ENCODE results near the gene MAPT. TPM values are rescaled to one million over a fixed set of nuclear protein-coding genes. Genes with fewer than 3 reads are reported as not detected.

MAPT gene
- total and polyA plus RNA-seq, 2 experiments from 2014 or later = 0.37 to 0.71 TPM

- Histone ChIP-seq H3K36me3 (replicated peaks; ENCODE audit: insufficient read depth, low read depth) (no peaks in the 10 kb centered on the region), H3K27me3 (no peaks in the 10 kb centered on the region), H2AFZ (no peak overlapping the region), H4K20me1 (ENCODE audit: insufficient read depth, poor library complexity, severe bottlenecking) (peaks cover 53% of the 10 kb centered on the region), H3K4me3 (no peak overlapping the region), H3K27ac (no peak overlapping the region), H3K4me1 (ENCODE audit: insufficient read depth) (peaks cover 11% of the 10 kb centered on the region), H3K79me2 (peaks cover 91% of the 10 kb centered on the region), H3K4me2 (no peak overlapping the region), H3K9me3 (ENCODE audit: low read depth) (no peaks in the 10 kb centered on the region), H3K9me2 (replicated peaks; ENCODE audit: insufficient read depth) (no peaks in the 10 kb centered on the region)
- TF ChIP-seq EZH2 (IDR thresholded peaks at IDR 0.05; ENCODE audit: borderline replicate concordance) (no peak), EZH2phosphoT487 (IDR thresholded peaks at IDR 0.05; ENCODE audit: low read depth, severe bottlenecking, unreplicated experiment) (no peak)
- TF ChIP-seq, protein P1, sequence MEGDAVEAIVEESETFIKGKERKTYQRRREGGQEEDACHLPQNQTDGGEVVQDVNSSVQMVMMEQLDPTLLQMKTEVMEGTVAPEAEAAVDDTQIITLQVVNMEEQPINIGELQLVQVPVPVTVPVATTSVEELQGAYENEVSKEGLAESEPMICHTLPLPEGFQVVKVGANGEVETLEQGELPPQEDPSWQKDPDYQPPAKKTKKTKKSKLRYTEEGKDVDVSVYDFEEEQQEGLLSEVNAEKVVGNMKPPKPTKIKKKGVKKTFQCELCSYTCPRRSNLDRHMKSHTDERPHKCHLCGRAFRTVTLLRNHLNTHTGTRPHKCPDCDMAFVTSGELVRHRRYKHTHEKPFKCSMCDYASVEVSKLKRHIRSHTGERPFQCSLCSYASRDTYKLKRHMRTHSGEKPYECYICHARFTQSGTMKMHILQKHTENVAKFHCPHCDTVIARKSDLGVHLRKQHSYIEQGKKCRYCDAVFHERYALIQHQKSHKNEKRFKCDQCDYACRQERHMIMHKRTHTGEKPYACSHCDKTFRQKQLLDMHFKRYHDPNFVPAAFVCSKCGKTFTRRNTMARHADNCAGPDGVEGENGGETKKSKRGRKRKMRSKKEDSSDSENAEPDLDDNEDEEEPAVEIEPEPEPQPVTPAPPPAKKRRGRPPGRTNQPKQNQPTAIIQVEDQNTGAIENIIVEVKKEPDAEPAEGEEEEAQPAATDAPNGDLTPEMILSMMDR (IDR thresholded peaks at IDR 0.05; ENCODE audit: poor library complexity) = no peak
- DNase-seq (ENCODE audit: low spot score) = no peak
- 100% methylated on average over 1 of the region's 1 CpG for WGBS (ENCODE audit: low lambda C conversion rate, missing lambda C conversion rate)
These were observed 180.2 kb downstream of the MAPT start for GRCh38 chr17:46074540-46074939.

Small RNA genes lying within 50 kb of the gene (small RNA-seq; reads per million reads assigned to genes)
- not detected for gene RF00017

Other genes starting within 250 kb of the MAPT start
- gene CRHR1, start 110.2 kb upstream of the MAPT start, total RNA-seq = not detected in 2 replicates
- not detected in 2 replicates for gene CRHR1, start 110.2 kb upstream of the MAPT start, polyA plus RNA-seq
- gene SPPL2C, start 49.7 kb upstream of the MAPT start, total RNA-seq = not detected in 2 replicates
- gene SPPL2C, start 49.7 kb upstream of the MAPT start, polyA plus RNA-seq = not detected in 2 replicates
- gene STH, start 104.7 kb downstream of the MAPT start, total RNA-seq = not detected in 2 replicates
- gene STH, start 104.7 kb downstream of the MAPT start, polyA plus RNA-seq = not detected in 2 replicates